Breast epithelium (tissue), 3 donors: ENCODE results near the gene KCNQ2.

Experiments
- CTCF ChIP-seq, 3 donors: fragments of 450-650 bp; IDR thresholded peaks; one replicate each; pipeline ENCODE4 v1.5.1; 2016 to 2017; ENCODE audit warnings: antibody characterized with exemption in 3 of 3, mild to moderate bottlenecking in 3 of 3, moderate library complexity in 3 of 3
- POLR2A ChIP-seq: fragments of 450-650 bp; IDR thresholded peaks from one replicate; pipeline ENCODE4 v1.6.1; 2016; ENCODE audit warnings: antibody characterized with exemption, mild to moderate bottlenecking, moderate library complexity

DNA sequence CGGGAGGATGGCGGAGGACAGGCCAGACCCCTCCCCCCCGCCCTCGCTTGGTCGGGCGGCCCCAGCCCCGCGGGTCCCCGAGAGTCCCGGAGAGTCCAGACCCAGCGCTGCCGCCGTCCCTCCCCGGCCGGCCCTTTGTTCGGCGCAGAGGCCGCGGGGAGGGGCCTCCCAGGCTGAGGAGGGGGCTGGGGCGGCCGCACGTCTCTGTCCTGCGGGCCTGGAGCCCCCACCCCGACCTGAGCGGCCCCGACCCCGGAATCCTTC, 806 bp downstream of the KCNQ2 start:
- TF ChIP-seq POLR2A (no peak), CTCF (IDR thresholded peaks at IDR 0.05) (no peak)
